HepG2 (cell line): ENCODE measurements around the gene IGFALS. TPM values are rescaled to one million over a fixed set of nuclear protein-coding genes. Genes with fewer than 3 reads are reported as not detected.

ENCODE experiments used
- ATAC-seq: fragments of 200-7000 bp; cut with Tn5 transposase; 3 replicates; pipeline ENCODE4 v1.9.1; 2020; ENCODE audit warnings: mild to moderate bottlenecking, moderate library complexity
- BruUV-seq: library from RNA; stranded (reverse); fragments of 400-500 nt; replicated peaks from 2 replicates; lab custom pipeline; 2021; lab: Mats Ljungman, UMichigan
- CTCF ChIA-PET: fragments of 300-600 bp; formaldehyde crosslinking; extraction: SDS; loops from one replicate; lab custom pipeline; 2021; ENCODE audit warnings: low total read pairs, inconsistent platforms, low intra/inter-chr PET ratio; lab: Yijun Ruan, JAX
- POLR2A ChIA-PET: fragments of 350-600 bp; sonication (Branson Sonifier 250); formaldehyde crosslinking; loops from one replicate; lab custom pipeline; 2020; ENCODE audit warnings: antibody characterized with exemption, inconsistent platforms; lab: Yijun Ruan, JAX
- DNase-seq: peaks from one replicate; pipeline ENCODE4 v3.0.0-alpha.2; 2015; ENCODE audit warnings: low spot score
- FAIRE-seq: peaks from 3 replicates; lab custom pipeline; 2011; peaks lifted over from hg19 to GRCh38; lab: Jason Lieb, UNC
- H2AFZ ChIP-seq: one replicate; pipeline ENCODE4 v1.6.1; 2011; ENCODE audit warnings: low read length, inconsistent platforms
- H3K27ac ChIP-seq: fragments of 300-600 bp; 3 replicates; pipeline ENCODE4 v1.8.0; 2011; ENCODE audit warnings: mixed run types, mild to moderate bottlenecking, mixed read lengths, low read length, inconsistent platforms; ENCODE audit not compliant: insufficient read depth; ENCODE audit errors: extremely low read length
- H3K27me3 ChIP-seq, 2 experiments: fragments of 200-600 bp in 1 of 2; 2 replicates in 1 of 2; 3 replicates in 1 of 2; pipeline versions ENCODE4 v1.6.0 to v1.8.0; 2011; ENCODE audit warnings: low read length in 2 of 2, mild to moderate bottlenecking in 2 of 2, moderate library complexity in 2 of 2, inconsistent platforms in 1 of 2; ENCODE audit not compliant: insufficient read depth in 2 of 2, control insufficient read depth in 1 of 2
- H3K36me3 ChIP-seq, 2 experiments: fragments of 200-600 bp in 1 of 2; replicated peaks in 1 of 2; 2 replicates in 1 of 2; 3 replicates in 1 of 2; pipeline versions ENCODE4 v1.5.1 to v1.8.0; 2011; ENCODE audit warnings: low read length in 2 of 2, inconsistent platforms in 1 of 2; ENCODE audit not compliant: insufficient read depth in 2 of 2, control insufficient read depth in 1 of 2
- H3K4me1 ChIP-seq: 2 replicates; pipeline ENCODE4 v1.5.1; 2012; ENCODE audit warnings: low read length, inconsistent platforms; ENCODE audit not compliant: insufficient read depth
- H3K4me2 ChIP-seq: 2 replicates; pipeline ENCODE4 v1.6.0; 2011; ENCODE audit warnings: low read depth, low read length, inconsistent platforms
- H3K4me3 ChIP-seq, 3 experiments: fragments of 200-600 bp in 1 of 3; sonication (generic), shearing (Covaris generic) in 1 of 3; replicated peaks in 1 of 3; 2 replicates each; pipeline ENCODE4 v1.5.1; 2011 to 2016; ENCODE audit warnings: low read length in 3 of 3, inconsistent platforms in 2 of 3, low read depth in 2 of 3, mild to moderate bottlenecking in 2 of 3, control low read depth in 1 of 3, mixed read lengths in 1 of 3; ENCODE audit not compliant: insufficient read depth in 1 of 3
- H3K79me2 ChIP-seq: one replicate; pipeline ENCODE4 v1.6.1; 2011; ENCODE audit warnings: low read length, inconsistent platforms; ENCODE audit not compliant: insufficient read depth
- H3K9ac ChIP-seq: 2 replicates; pipeline ENCODE4 v1.6.0; 2011; ENCODE audit warnings: mild to moderate bottlenecking, low read depth, low read length, inconsistent platforms; ENCODE audit not compliant: insufficient read depth
- H3K9me3 ChIP-seq: 2 replicates; pipeline ENCODE4 v1.5.1; 2012; ENCODE audit warnings: mild to moderate bottlenecking, low read length
- H4K20me1 ChIP-seq: 2 replicates; pipeline ENCODE4 v1.6.0; 2011; ENCODE audit warnings: inconsistent platforms, mild to moderate bottlenecking, low read length, moderate library complexity; ENCODE audit not compliant: insufficient read depth
- GABPA ChIP-seq, 2 experiments: IDR thresholded peaks; 2 replicates each; pipeline ENCODE4 v1.6.1; 2011 to 2016; ENCODE audit warnings: low read depth in 2 of 2, low read length in 1 of 2, missing biosample characterization in 1 of 2, missing genetic modification characterization in 1 of 2
- GFI1 ChIP-seq: sonication (generic); formaldehyde crosslinking; IDR thresholded peaks from 2 replicates; pipeline ENCODE4 v1.5.0; 2020; ENCODE audit warnings: missing genetic modification reagents, mild to moderate bottlenecking, borderline replicate concordance
- IKZF1 ChIP-seq: fragments of 450-650 bp; IDR thresholded peaks from 2 replicates; pipeline ENCODE4 v1.7.1; 2016
- MAZ ChIP-seq, 2 experiments: sonication (generic) in 1 of 2; formaldehyde crosslinking in 1 of 2; IDR thresholded peaks; 2 replicates each; pipeline versions ENCODE4 v1.5.0 to v1.6.1; 2012 to 2020; ENCODE audit warnings: low read depth in 2 of 2, mild to moderate bottlenecking in 2 of 2, borderline replicate concordance in 1 of 2, improper control_type of control experiment in 1 of 2, low read length in 1 of 2, missing genetic modification reagents in 1 of 2, moderate library complexity in 1 of 2
- RCOR2 ChIP-seq: IDR thresholded peaks from 2 replicates; pipeline ENCODE4 v1.6.1; 2016; ENCODE audit warnings: missing biosample characterization, missing genetic modification reagents
- REL ChIP-seq: sonication (generic); formaldehyde crosslinking; conservative IDR thresholded peaks from 2 replicates; pipeline ENCODE4 v1.8.0; 2022; ENCODE audit warnings: mild to moderate bottlenecking, missing genetic modification reagents, moderate library complexity
- SP4 ChIP-seq: sonication (generic); formaldehyde crosslinking; IDR thresholded peaks from 2 replicates; pipeline ENCODE4 v1.8.1; 2023; ENCODE audit warnings: mild to moderate bottlenecking, missing genetic modification reagents
- STAG1 ChIP-seq: sonication (generic); formaldehyde crosslinking; IDR thresholded peaks from 2 replicates; pipeline ENCODE4 v1.4.0; 2020; ENCODE audit warnings: missing genetic modification reagents
- SYNCRIP ChIP-seq: fragments of 200-400 bp; formaldehyde crosslinking; IDR thresholded peaks from 2 replicates; pipeline ENCODE4 v1.6.1; 2018; ENCODE audit warnings: mild to moderate bottlenecking, low read depth, low read length; ENCODE audit not compliant: insufficient read depth
- TCF7 ChIP-seq: sonication (generic); IDR thresholded peaks from 2 replicates; pipeline ENCODE4 v1.6.1; 2016; ENCODE audit warnings: antibody characterized with exemption, low read depth
- ZBTB38 ChIP-seq: sonication (generic); formaldehyde crosslinking; IDR thresholded peaks from 2 replicates; pipeline ENCODE4 v1.5.1; 2020; ENCODE audit warnings: mild to moderate bottlenecking, missing genetic modification reagents
- ZBTB42 ChIP-seq: sonication (generic); formaldehyde crosslinking; IDR thresholded peaks from 2 replicates; pipeline ENCODE4 v1.5.0; 2020; ENCODE audit warnings: mild to moderate bottlenecking, missing genetic modification reagents
- ZKSCAN8 ChIP-seq: IDR thresholded peaks from 2 replicates; pipeline ENCODE4 v1.6.1; 2016; ENCODE audit warnings: borderline replicate concordance, missing genetic modification reagents, missing compliant biosample characterization
- WGBS: methylation state at CpG from one replicate; pipeline ENCODE4 v1.1.6; 2017; ENCODE audit warnings: low lambda C conversion rate; 5-methylcytosine and 5-hydroxymethylcytosine counted together
- in situ Hi-C: cut with HindIII; loops from 2 replicates; pipeline ENCODE4 v1.10.0; 2017; ENCODE audit warnings: low pct_unique_long_range_greater_than_20kb; ENCODE audit not compliant: extremely low pct_ligation_motif_present
- intact Hi-C: fragments of 100-400 bp; cut with micrococcal nuclease; formaldehyde crosslinking; loops from one replicate; pipeline ENCODE4 v1.10.0; 2022; ENCODE audit not compliant: unreplicated experiment
- polyA plus RNA-seq, 8 experiments: library from polyadenylated mRNA; depleted of rRNA in 3 of 8; stranded (reverse) in 7 of 8; unstranded in 1 of 8; fragments of >200 nt; fragmentation: Illumina TruSeq in 4 of 8; extraction: Trizol in 4 of 8; gene quantifications; 2 replicates each; pipeline versions ENCODE4 v1.2.1 to v1.2.3, GENCODE V29; 2011 to 2016; ENCODE audit warnings: low read depth in 4 of 8, missing spikeins in 1 of 8, mixed read lengths in 1 of 8; ENCODE audit not compliant: insufficient read depth in 1 of 8
- total RNA-seq, 5 experiments: library from RNA; depleted of rRNA; stranded (reverse); fragments of >200 nt; fragmentation: Illumina TruSeq; extraction: Trizol; gene quantifications; 2 replicates each; pipeline ENCODE4 v1.2.3, GENCODE V29; 2016; ENCODE audit warnings: low read depth in 1 of 5
- TF ChIP-seq, protein P1 (sequence below): sonication (generic); formaldehyde crosslinking; IDR thresholded peaks from 2 replicates; pipeline ENCODE4 v1.4.0; 2020; ENCODE audit warnings: missing genetic modification reagents, mild to moderate bottlenecking, borderline replicate concordance
- TF ChIP-seq, protein P2 (sequence below): sonication (generic); formaldehyde crosslinking; IDR thresholded peaks from 2 replicates; pipeline ENCODE4 v1.5.0; 2020; ENCODE audit warnings: mild to moderate bottlenecking, missing genetic modification reagents, moderate library complexity
- TF ChIP-seq, protein P3 (sequence below): IDR thresholded peaks from 2 replicates; pipeline ENCODE4 v1.6.1; 2016

IGFALS gene
- total and polyA plus RNA-seq, 2 of the 13 experiments (the other 11 are each of a cell fraction or from before 2014, with no cell fraction given) = 0.34 to 2.4 TPM

DNA sequence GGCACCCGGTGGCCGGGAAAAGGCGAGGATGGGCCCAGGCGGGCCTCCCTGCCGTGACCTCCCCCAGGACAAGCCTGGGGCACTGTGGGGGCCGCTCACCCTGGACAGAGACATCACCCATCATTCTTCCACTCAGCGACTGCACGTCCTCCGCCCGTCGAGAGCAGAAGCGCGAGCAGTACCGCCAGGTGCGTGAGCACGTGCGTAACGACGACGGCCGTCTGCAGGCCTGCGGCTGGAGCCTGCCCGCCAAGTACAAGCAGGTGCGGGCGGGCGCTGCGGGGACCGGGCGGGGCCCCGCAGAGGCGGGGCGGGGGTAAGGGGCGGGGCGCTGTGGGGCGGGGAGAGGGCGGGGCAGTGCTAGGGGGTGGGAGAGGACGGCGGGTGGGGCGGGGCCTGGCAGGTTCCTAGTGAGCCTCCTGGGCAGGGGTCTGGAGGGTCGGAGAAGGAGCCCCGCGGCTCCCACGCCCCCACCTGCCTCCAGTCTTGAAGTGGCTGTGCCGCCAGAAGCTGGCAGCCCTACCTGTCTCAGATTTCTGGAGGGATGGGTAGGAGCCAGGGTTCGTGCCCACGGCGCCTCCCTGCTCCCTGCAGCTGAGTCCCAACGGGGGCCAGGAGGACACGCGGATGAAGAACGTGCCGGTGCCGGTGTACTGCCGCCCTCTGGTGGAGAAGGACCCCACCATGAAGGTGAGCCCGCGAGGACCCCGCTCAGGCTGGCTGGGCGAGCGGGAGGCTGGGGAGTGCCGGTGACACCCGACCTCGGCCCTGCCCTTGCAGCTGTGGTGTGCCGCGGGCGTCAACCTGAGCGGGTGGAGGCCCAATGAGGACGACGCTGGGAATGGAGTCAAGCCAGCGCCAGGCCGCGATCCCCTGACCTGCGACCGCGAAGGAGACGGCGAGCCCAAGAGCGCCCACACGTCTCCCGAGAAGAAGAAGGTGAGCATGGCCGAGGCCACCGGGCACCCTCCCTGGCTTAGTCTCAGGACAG is 29.7 kb downstream of the IGFALS start:
- Histone ChIP-seq H2AFZ (no peak overlapping the region), H3K4me3 (no peak overlapping the region), H4K20me1 (no peaks in the 10 kb centered on the region), H3K4me2 (no peak overlapping the region), H3K27ac (no peak overlapping the region), H3K9ac (no peak overlapping the region), H3K79me2 (no peaks in the 10 kb centered on the region), H3K27me3 (no peaks in the 10 kb centered on the region), H3K36me3 (peaks cover 23 to 37% of the 10 kb centered on the region in 2 experiments; a peak in 4 of 5 replicates), H3K9me3 (no peaks in the 10 kb centered on the region), H3K4me1 (no peaks in the 10 kb centered on the region)
- no TSS peak for BruUV-seq
- intact Hi-C loops (no loop called here), in situ Hi-C loops (no loop called here)
- WGBS = 97% methylated on average over 66 of the region's 81 CpGs
- CTCF ChIA-PET = no interaction called here
- peak; percentile 2; the same call in 1 of the 3 replicates for ATAC-seq
- POLR2A ChIA-PET = no interaction called here
- DNase-seq = no peak
- FAIRE-seq = no peak
- no peak for TF ChIP-seq IKZF1
- 0 out of 2 replicates have a peak, but pooled peaks have one; percentile 4 for TF ChIP-seq GABPA (IDR thresholded peaks at IDR 0.05; ENCODE audit: low read depth, low read length)
- TF ChIP-seq GABPA (CRISPR knock-in tag; IDR thresholded peaks at IDR 0.05; ENCODE audit: low read depth) = no peak
- peak; percentile 91 for TF ChIP-seq ZBTB38
- TF ChIP-seq, protein P1, sequence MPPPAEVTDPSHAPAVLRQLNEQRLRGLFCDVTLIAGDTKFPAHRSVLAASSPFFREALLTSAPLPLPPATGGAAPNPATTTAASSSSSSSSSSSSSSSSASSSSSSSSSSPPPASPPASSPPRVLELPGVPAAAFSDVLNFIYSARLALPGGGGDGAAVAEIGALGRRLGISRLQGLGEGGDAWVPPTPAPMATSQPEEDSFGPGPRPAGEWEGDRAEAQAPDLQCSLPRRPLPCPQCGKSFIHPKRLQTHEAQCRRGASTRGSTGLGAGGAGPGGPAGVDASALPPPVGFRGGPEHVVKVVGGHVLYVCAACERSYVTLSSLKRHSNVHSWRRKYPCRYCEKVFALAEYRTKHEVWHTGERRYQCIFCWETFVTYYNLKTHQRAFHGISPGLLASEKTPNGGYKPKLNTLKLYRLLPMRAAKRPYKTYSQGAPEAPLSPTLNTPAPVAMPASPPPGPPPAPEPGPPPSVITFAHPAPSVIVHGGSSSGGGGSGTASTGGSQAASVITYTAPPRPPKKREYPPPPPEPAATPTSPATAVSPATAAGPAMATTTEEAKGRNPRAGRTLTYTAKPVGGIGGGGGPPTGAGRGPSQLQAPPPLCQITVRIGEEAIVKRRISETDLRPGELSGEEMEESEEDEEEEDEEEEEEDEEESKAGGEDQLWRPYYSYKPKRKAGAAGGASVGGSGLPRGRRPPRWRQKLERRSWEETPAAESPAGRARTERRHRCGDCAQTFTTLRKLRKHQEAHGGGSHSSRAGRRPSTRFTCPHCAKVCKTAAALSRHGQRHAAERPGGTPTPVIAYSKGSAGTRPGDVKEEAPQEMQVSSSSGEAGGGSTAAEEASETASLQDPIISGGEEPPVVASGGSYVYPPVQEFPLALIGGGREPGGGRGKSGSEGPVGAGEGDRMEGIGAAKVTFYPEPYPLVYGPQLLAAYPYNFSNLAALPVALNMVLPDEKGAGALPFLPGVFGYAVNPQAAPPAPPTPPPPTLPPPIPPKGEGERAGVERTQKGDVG (CRISPR knock-in tag) = peak; percentile 47; the same call in 1 of the 2 replicates
- TF ChIP-seq ZBTB42 (CRISPR knock-in tag) = no peak
- TF ChIP-seq MAZ (IDR thresholded peaks at IDR 0.05; ENCODE audit: borderline replicate concordance, low read depth, low read length) = no peak
- TF ChIP-seq MAZ (CRISPR knock-in tag; IDR thresholded peaks at IDR 0.05; ENCODE audit: low read depth) = no peak
- TF ChIP-seq, protein P2, sequence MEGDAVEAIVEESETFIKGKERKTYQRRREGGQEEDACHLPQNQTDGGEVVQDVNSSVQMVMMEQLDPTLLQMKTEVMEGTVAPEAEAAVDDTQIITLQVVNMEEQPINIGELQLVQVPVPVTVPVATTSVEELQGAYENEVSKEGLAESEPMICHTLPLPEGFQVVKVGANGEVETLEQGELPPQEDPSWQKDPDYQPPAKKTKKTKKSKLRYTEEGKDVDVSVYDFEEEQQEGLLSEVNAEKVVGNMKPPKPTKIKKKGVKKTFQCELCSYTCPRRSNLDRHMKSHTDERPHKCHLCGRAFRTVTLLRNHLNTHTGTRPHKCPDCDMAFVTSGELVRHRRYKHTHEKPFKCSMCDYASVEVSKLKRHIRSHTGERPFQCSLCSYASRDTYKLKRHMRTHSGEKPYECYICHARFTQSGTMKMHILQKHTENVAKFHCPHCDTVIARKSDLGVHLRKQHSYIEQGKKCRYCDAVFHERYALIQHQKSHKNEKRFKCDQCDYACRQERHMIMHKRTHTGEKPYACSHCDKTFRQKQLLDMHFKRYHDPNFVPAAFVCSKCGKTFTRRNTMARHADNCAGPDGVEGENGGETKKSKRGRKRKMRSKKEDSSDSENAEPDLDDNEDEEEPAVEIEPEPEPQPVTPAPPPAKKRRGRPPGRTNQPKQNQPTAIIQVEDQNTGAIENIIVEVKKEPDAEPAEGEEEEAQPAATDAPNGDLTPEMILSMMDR (CRISPR knock-in tag) = peak; percentile 48
- TF ChIP-seq, protein P3, sequence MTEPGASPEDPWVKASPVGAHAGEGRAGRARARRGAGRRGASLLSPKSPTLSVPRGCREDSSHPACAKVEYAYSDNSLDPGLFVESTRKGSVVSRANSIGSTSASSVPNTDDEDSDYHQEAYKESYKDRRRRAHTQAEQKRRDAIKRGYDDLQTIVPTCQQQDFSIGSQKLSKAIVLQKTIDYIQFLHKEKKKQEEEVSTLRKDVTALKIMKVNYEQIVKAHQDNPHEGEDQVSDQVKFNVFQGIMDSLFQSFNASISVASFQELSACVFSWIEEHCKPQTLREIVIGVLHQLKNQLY (CRISPR knock-in tag) = no peak
- TF ChIP-seq TCF7 = no peak
- TF ChIP-seq RCOR2 (CRISPR knock-in tag) = no peak
- TF ChIP-seq ZKSCAN8 (CRISPR knock-in tag) = no peak
- peak; percentile 39 for TF ChIP-seq STAG1 (CRISPR knock-in tag)
- TF ChIP-seq SP4 (CRISPR knock-in tag) = no peak
- TF ChIP-seq GFI1 (CRISPR knock-in tag) = no peak
- no peak for TF ChIP-seq SYNCRIP
- no peak for TF ChIP-seq REL (CRISPR knock-in tag)
